HCT116 (cell line): ENCODE data around the gene TMEM178B. TPM values are rescaled to one million over a fixed set of nuclear protein-coding genes. Genes with fewer than 3 reads are reported as not detected.
"Not testable (repeated sequence)": the region's sequence is repeated elsewhere in the genome, so short reads cannot be mapped to it uniquely, and the experiment has no call there.

Experiments
- ATAC-seq: fragments of 200-7000 bp; cut with Tn5 transposase; 2 replicates; pipeline ENCODE4 v1.9.1; 2020; ENCODE audit warnings: mild to moderate bottlenecking, moderate library complexity
- BruUV-seq: library from RNA; stranded (reverse); fragments of 400-500 nt; replicated peaks from 2 replicates; lab custom pipeline; 2021; lab: Mats Ljungman, UMichigan
- CTCF ChIA-PET: fragments of 300-600 bp; sonication (Branson Sonifier 250); formaldehyde crosslinking; loops from one replicate; lab custom pipeline; 2021; ENCODE audit warnings: antibody characterized with exemption; lab: Charles Lee
- POLR2A ChIA-PET: fragments of 300-600, 350-600 bp; sonication (Branson Sonifier 250); formaldehyde crosslinking; loops from one replicate; lab custom pipeline; 2021; ENCODE audit warnings: antibody characterized with exemption; lab: Charles Lee
- RAD21 ChIA-PET, 2 experiments: fragments of 300-600 bp; sonication (Branson Sonifier 250); formaldehyde crosslinking; loops; one replicate each; lab custom pipeline; 2023; ENCODE audit warnings: low total read pairs in 2 of 2; ENCODE audit not compliant: uncharacterized antibody in 2 of 2, unreplicated experiment in 2 of 2, low non-redundant PET in 1 of 2; lab: Charles Lee
- DNase-seq: peaks from one replicate; pipeline ENCODE4 v3.0.0-alpha.2; 2010; ENCODE audit warnings: low read depth, low spot score
- H2AFZ ChIP-seq: fragments of 200-600 bp; shearing (Covaris generic), sonication (generic); 2 replicates; pipeline ENCODE4 v1.6.1; 2017; ENCODE audit warnings: low read depth, mixed run types, mixed read lengths, antibody characterized with exemption, low read length; ENCODE audit not compliant: poor library complexity, severe bottlenecking
- H3K27ac ChIP-seq: 2 replicates; pipeline ENCODE4 v1.5.1; 2012; ENCODE audit warnings: low read depth, low read length
- H3K27me3 ChIP-seq: fragments of 200-600 bp; sonication (generic); 2 replicates; pipeline ENCODE4 v1.6.1; 2016; ENCODE audit warnings: mixed run types, low read length, mixed read lengths; ENCODE audit not compliant: insufficient read depth
- H3K36me3 ChIP-seq, 2 experiments: fragments of 200-500 bp in 1 of 2; fragments of 200-600 bp in 1 of 2; sonication (Bioruptor generic) in 1 of 2; sonication (generic) in 1 of 2; 2 replicates each; pipeline versions ENCODE4 v1.5.1 to v1.6.1; 2014 to 2016; ENCODE audit warnings: low read length in 2 of 2, inconsistent platforms in 1 of 2, mixed read lengths in 1 of 2, mixed run types in 1 of 2; ENCODE audit not compliant: insufficient read depth in 2 of 2, control insufficient read depth in 1 of 2
- H3K4me1 ChIP-seq, 2 experiments: fragments of 200-600 bp in 1 of 2; sonication (generic) in 1 of 2; 2 replicates each; pipeline versions ENCODE4 v1.5.1 to v1.6.1; 2012 to 2017; ENCODE audit warnings: low read length in 2 of 2, inconsistent platforms in 1 of 2, mild to moderate bottlenecking in 1 of 2, mixed read lengths in 1 of 2, mixed run types in 1 of 2, moderate library complexity in 1 of 2; ENCODE audit not compliant: insufficient read depth in 2 of 2, control insufficient read depth in 1 of 2
- H3K4me2 ChIP-seq: fragments of 200-600 bp; sonication (generic); 2 replicates; pipeline ENCODE4 v1.6.1; 2017; ENCODE audit warnings: mixed run types, low read length, mixed read lengths
- H3K4me3 ChIP-seq, 2 experiments: fragments of 200-600 bp in 1 of 2; sonication (generic) in 1 of 2; replicated peaks in 1 of 2; 2 replicates each; pipeline ENCODE4 v1.5.1; 2011 to 2016; ENCODE audit warnings: low read length in 2 of 2, control low read depth in 1 of 2, low read depth in 1 of 2, mild to moderate bottlenecking in 1 of 2, mixed read lengths in 1 of 2, mixed run types in 1 of 2
- H3K79me2 ChIP-seq: fragments of 200-600 bp; sonication (generic); 2 replicates; pipeline ENCODE4 v1.6.1; 2017; ENCODE audit warnings: mild to moderate bottlenecking, mixed run types, low read length, moderate library complexity, mixed read lengths; ENCODE audit not compliant: insufficient read depth
- H3K9ac ChIP-seq: fragments of 200-600 bp; sonication (generic); 2 replicates; pipeline ENCODE4 v1.6.1; 2016; ENCODE audit warnings: low read length, mixed read lengths
- H3K9me2 ChIP-seq: fragments of 200-600 bp; sonication (generic), shearing (Covaris generic); 2 replicates; pipeline ENCODE4 v1.6.1; 2017; ENCODE audit warnings: mixed run types, mild to moderate bottlenecking, moderate library complexity; ENCODE audit not compliant: insufficient read depth
- H3K9me3 ChIP-seq, 2 experiments: fragments of 200-500 bp in 1 of 2; fragments of 200-600 bp in 1 of 2; sonication (Bioruptor generic) in 1 of 2; sonication (generic) in 1 of 2; 2 replicates each; pipeline ENCODE4 v1.6.1; 2014 to 2017; ENCODE audit warnings: low read length in 2 of 2, mixed read lengths in 2 of 2, inconsistent platforms in 1 of 2, low read depth in 1 of 2, mild to moderate bottlenecking in 1 of 2, mixed run types in 1 of 2, moderate library complexity in 1 of 2; ENCODE audit not compliant: control insufficient read depth in 1 of 2, insufficient read depth in 1 of 2
- H4K20me1 ChIP-seq: fragments of 200-600 bp; sonication (generic), shearing (Covaris generic); 2 replicates; pipeline ENCODE4 v1.6.1; 2017; ENCODE audit warnings: mixed run types, mild to moderate bottlenecking, moderate library complexity; ENCODE audit not compliant: insufficient read depth
- ELF1 ChIP-seq: IDR thresholded peaks from 2 replicates; pipeline ENCODE4 v1.6.1; 2012; ENCODE audit warnings: low read depth, borderline replicate concordance
- MAX ChIP-seq: IDR thresholded peaks from 2 replicates; pipeline ENCODE4 v1.6.1; 2012
- REST ChIP-seq: IDR thresholded peaks from 2 replicates; pipeline ENCODE4 v1.6.1; 2012; ENCODE audit warnings: low read depth
- ZBTB33 ChIP-seq: IDR thresholded peaks from 2 replicates; pipeline ENCODE4 v1.6.1; 2011; ENCODE audit warnings: mild to moderate bottlenecking, low read length, moderate library complexity; ENCODE audit not compliant: insufficient replicate concordance; ENCODE audit errors: extremely low read depth
- intact Hi-C: fragments of 100-400 bp; cut with micrococcal nuclease; formaldehyde crosslinking; loops from 2 replicates; pipeline ENCODE4 v1.10.0; 2022
- total RNA-seq: library from RNA; stranded (reverse); gene quantifications from one replicate; pipeline ENCODE4 v1.2.1, GENCODE V29; 2021; ENCODE audit not compliant: unreplicated experiment

The TMEM178B gene
- total RNA-seq, 1 experiment from 2014 or later, result 0.02 TPM

GRCh38 chr7:141167381-141167964 lies 93.6 kb downstream of the TMEM178B start:
- H3K27ac ChIP-seq, result no peak overlapping the region
- H3K9ac ChIP-seq, result no peak overlapping the region
- RAD21 ChIA-PET, result no interaction called here
- DNase-seq, result no peak
- H3K36me3 ChIP-seq, result no peaks in the 10 kb centered on the region
- POLR2A ChIA-PET, result no interaction called here
- ATAC-seq, result no peak
- BruUV-seq, result no TSS peak
- H3K4me3 ChIP-seq, result no peak overlapping the region
- no peaks in the 10 kb centered on the region for H3K79me2 ChIP-seq
- TF ChIP-seq ZBTB33, result no peak
- no peak for TF ChIP-seq REST
- TF ChIP-seq ELF1, result no peak
- no peak for TF ChIP-seq MAX
- CTCF ChIA-PET, result no interaction called here
- H3K4me2 ChIP-seq, result no peak overlapping the region
- no peaks in the 10 kb centered on the region for H3K4me1 ChIP-seq
- H3K9me2 ChIP-seq, result no peaks in the 10 kb centered on the region
- 0 out of 2 replicates have a peak, but pooled peaks cover 7% of the 10 kb centered on the region for H3K27me3 ChIP-seq
- intact Hi-C loops, result no loop called here
- no peaks in the 10 kb centered on the region for H3K9me3 ChIP-seq
- no peak overlapping the region for H2AFZ ChIP-seq
- H4K20me1 ChIP-seq, result no peaks in the 10 kb centered on the region

- H3K9me3 ChIP-seq, RAD21 ChIA-PET, H3K9me2 ChIP-seq, H3K27ac ChIP-seq, ATAC-seq, H3K4me2 ChIP-seq, intact Hi-C loops, H3K79me2 ChIP-seq, H4K20me1 ChIP-seq, H2AFZ ChIP-seq, H3K4me1 ChIP-seq, BruUV-seq, H3K27me3 ChIP-seq, CTCF ChIA-PET, H3K9ac ChIP-seq, POLR2A ChIA-PET, H3K4me3 ChIP-seq, H3K36me3 ChIP-seq, DNase-seq: not testable (repeated sequence)
Observed at GRCh38 chr7:141169157-141169556, 95.3 kb downstream of the TMEM178B start.

- H4K20me1 ChIP-seq, H3K27ac ChIP-seq, POLR2A ChIA-PET, H3K4me2 ChIP-seq, intact Hi-C loops, CTCF ChIA-PET, ATAC-seq, H3K9ac ChIP-seq, H3K9me3 ChIP-seq, H3K79me2 ChIP-seq, H3K4me1 ChIP-seq, H3K4me3 ChIP-seq, H3K9me2 ChIP-seq, DNase-seq, BruUV-seq, RAD21 ChIA-PET, H3K36me3 ChIP-seq, H2AFZ ChIP-seq: not testable (repeated sequence)
- H3K27me3 ChIP-seq, result peaks cover 22% of the 10 kb centered on the region
Observed at GRCh38 chr7:141175728-141176127, 101.9 kb downstream of the TMEM178B start.
